HEK293 (cell line): Measurements from ENCODE around the gene TTYH2.

ENCODE experiments used
- CTCF ChIA-PET: fragments of 350-600 bp; formaldehyde crosslinking; extraction: SDS; loops from one replicate; lab custom pipeline; 2021; ENCODE audit warnings: antibody characterized with exemption; lab: Yijun Ruan, JAX
- POLR2A ChIA-PET: fragments of 300-600 bp; formaldehyde crosslinking; extraction: SDS; loops from one replicate; lab custom pipeline; 2020; ENCODE audit warnings: antibody characterized with exemption, inconsistent platforms; lab: Yijun Ruan, JAX
- H3K27ac ChIP-seq: fragments of 200-500 bp; sonication (Bioruptor generic); 2 replicates; pipeline ENCODE4 v1.5.1; 2014; ENCODE audit warnings: low read depth, low read length, control low read depth, inconsistent platforms; ENCODE audit errors: extremely low read depth
- H3K36me3 ChIP-seq, 2 experiments: fragments of 200-500 bp in 1 of 2; sonication (Bioruptor generic) in 1 of 2; 1 replicate in 1 of 2; 2 replicates in 1 of 2; pipeline ENCODE4 v1.5.1; 2014 to 2017; ENCODE audit warnings: inconsistent platforms in 2 of 2, low read length in 2 of 2; ENCODE audit not compliant: control insufficient read depth in 2 of 2, insufficient read depth in 1 of 2
- H3K4me1 ChIP-seq: fragments of 200-500 bp; sonication (Bioruptor generic); 2 replicates; pipeline ENCODE4 v1.5.1; 2014; ENCODE audit warnings: mild to moderate bottlenecking, low read length, inconsistent platforms; ENCODE audit not compliant: control insufficient read depth, insufficient read depth
- H3K4me3 ChIP-seq: 2 replicates; pipeline ENCODE4 v1.5.1; 2011; ENCODE audit warnings: low read depth, mild to moderate bottlenecking, control low read depth, low read length, moderate library complexity
- H3K9me3 ChIP-seq: fragments of 200-500 bp; sonication (Bioruptor generic); 2 replicates; pipeline ENCODE4 v1.5.1; 2014; ENCODE audit warnings: low read depth, low read length, inconsistent platforms; ENCODE audit not compliant: control insufficient read depth, insufficient read depth
- GLIS2 ChIP-seq: fragments of 450-650 bp; formaldehyde crosslinking; IDR thresholded peaks from 2 replicates; pipeline ENCODE4 v1.5.1; 2016; ENCODE audit warnings: missing biosample characterization, missing genetic modification characterization
- INSM2 ChIP-seq: fragments of 450-650 bp; formaldehyde crosslinking; IDR thresholded peaks from 2 replicates; pipeline ENCODE4 v1.5.1; 2016; ENCODE audit warnings: missing biosample characterization, missing genetic modification characterization
- KLF8 ChIP-seq: fragments of 450-650 bp; formaldehyde crosslinking; IDR thresholded peaks from 2 replicates; pipeline ENCODE4 v1.5.1; 2016; ENCODE audit warnings: missing biosample characterization, missing genetic modification characterization
- MYNN ChIP-seq: fragments of 450-650 bp; formaldehyde crosslinking; IDR thresholded peaks from 2 replicates; pipeline ENCODE4 v1.5.1; 2016; ENCODE audit warnings: missing biosample characterization, missing genetic modification characterization, borderline replicate concordance
- PRDM2 ChIP-seq: fragments of 450-650 bp; formaldehyde crosslinking; IDR thresholded peaks from 2 replicates; pipeline ENCODE4 v1.5.1; 2016; ENCODE audit warnings: missing biosample characterization, missing genetic modification characterization, borderline replicate concordance
- TCF7L2 ChIP-seq: IDR thresholded peaks from 2 replicates; pipeline ENCODE4 v1.6.1; 2011; ENCODE audit warnings: low read depth, mild to moderate bottlenecking, inconsistent platforms, low read length, moderate library complexity, borderline replicate concordance
- ZFP3 ChIP-seq: fragments of 450-650 bp; formaldehyde crosslinking; IDR thresholded peaks from 2 replicates; pipeline ENCODE4 v1.5.1; 2016; ENCODE audit warnings: low read depth, missing biosample characterization, missing genetic modification characterization
- ZNF10 ChIP-seq: fragments of 450-650 bp; formaldehyde crosslinking; IDR thresholded peaks from 2 replicates; pipeline ENCODE4 v1.5.1; 2017; ENCODE audit warnings: missing biosample characterization, missing genetic modification characterization
- ZNF121 ChIP-seq: fragments of 450-650 bp; formaldehyde crosslinking; IDR thresholded peaks from 2 replicates; pipeline ENCODE4 v1.5.1; 2016; ENCODE audit warnings: missing biosample characterization, missing genetic modification characterization
- ZNF16 ChIP-seq: fragments of 450-650 bp; formaldehyde crosslinking; IDR thresholded peaks from 2 replicates; pipeline ENCODE4 v1.5.1; 2016; ENCODE audit warnings: low read depth, missing biosample characterization, missing genetic modification characterization
- ZNF211 ChIP-seq: fragments of 450-650 bp; formaldehyde crosslinking; IDR thresholded peaks from 2 replicates; pipeline ENCODE4 v1.5.1; 2016; ENCODE audit warnings: low read depth, missing biosample characterization, missing genetic modification characterization
- ZNF248 ChIP-seq: fragments of 450-650 bp; formaldehyde crosslinking; IDR thresholded peaks from 2 replicates; pipeline ENCODE4 v1.5.1; 2017; ENCODE audit warnings: missing biosample characterization, missing genetic modification characterization
- ZNF26 ChIP-seq: fragments of 450-650 bp; formaldehyde crosslinking; IDR thresholded peaks from 2 replicates; pipeline ENCODE4 v1.5.1; 2016; ENCODE audit warnings: missing biosample characterization, missing genetic modification characterization
- ZNF501 ChIP-seq: fragments of 450-650 bp; formaldehyde crosslinking; IDR thresholded peaks from 2 replicates; pipeline ENCODE4 v1.5.1; 2016; ENCODE audit warnings: missing biosample characterization, missing genetic modification characterization
- ZNF585B ChIP-seq: fragments of 450-650 bp; formaldehyde crosslinking; IDR thresholded peaks from 2 replicates; pipeline ENCODE4 v1.5.1; 2016; ENCODE audit warnings: missing biosample characterization, missing genetic modification characterization
- ZNF639 ChIP-seq: fragments of 450-650 bp; formaldehyde crosslinking; IDR thresholded peaks from 2 replicates; pipeline ENCODE4 v1.5.1; 2016; ENCODE audit warnings: missing biosample characterization, missing genetic modification characterization
- ZNF76 ChIP-seq: fragments of 450-650 bp; formaldehyde crosslinking; IDR thresholded peaks from 2 replicates; pipeline ENCODE4; 2016; ENCODE audit warnings: low read depth, missing biosample characterization, missing genetic modification characterization, borderline replicate concordance
- ZNF776 ChIP-seq: fragments of 450-650 bp; formaldehyde crosslinking; IDR thresholded peaks from 2 replicates; pipeline ENCODE4 v1.5.0; 2017; ENCODE audit warnings: missing biosample characterization, missing genetic modification characterization, borderline replicate concordance
- ZNF792 ChIP-seq: fragments of 450-650 bp; formaldehyde crosslinking; IDR thresholded peaks from 2 replicates; pipeline ENCODE4 v1.5.1; 2016; ENCODE audit warnings: missing biosample characterization, missing genetic modification characterization
- TF ChIP-seq, protein P1 (sequence below): fragments of 450-650 bp; IDR thresholded peaks from 2 replicates; pipeline ENCODE4 v1.5.1; 2018; ENCODE audit warnings: missing biosample characterization, missing genetic modification characterization

TTYH2 gene

DNA sequence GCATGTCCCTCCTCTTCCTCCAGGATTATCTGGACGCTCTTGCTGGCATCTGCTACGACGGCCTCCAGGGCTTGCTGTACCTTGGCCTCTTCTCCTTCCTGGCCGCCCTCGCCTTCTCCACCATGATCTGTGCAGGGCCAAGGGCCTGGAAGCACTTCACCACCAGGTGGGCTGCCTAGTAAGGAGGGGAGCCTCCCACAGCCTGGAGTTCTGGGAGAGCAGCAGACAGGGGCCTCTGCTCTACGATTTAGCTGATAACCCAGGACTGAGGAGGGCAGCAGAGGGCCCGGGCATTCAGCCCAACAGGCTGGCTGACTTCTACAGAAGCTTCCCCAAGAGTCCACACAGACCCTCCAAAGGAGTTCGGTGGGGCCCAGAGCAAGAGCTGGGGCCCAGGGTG, 38.8 kb downstream of the TTYH2 start (continued):
- no peak for TF ChIP-seq PRDM2
- TF ChIP-seq ZNF776 (tag by site-specific recombination), result no peak

GRCh38 chr17:74253036-74253435, 39.7 kb downstream of the TTYH2 start:
- Histone ChIP-seq H3K9me3 (no peaks in the 10 kb centered on the region), H3K4me3 (no peak overlapping the region), H3K27ac (no peak overlapping the region), H3K36me3 (no peaks in the 10 kb centered on the region; a peak in 1 of 3 replicates), H3K4me1 (no peaks in the 10 kb centered on the region)
- POLR2A ChIA-PET, result no interaction called here
- TF ChIP-seq ZNF248 (tag by site-specific recombination), result no peak
- no peak for TF ChIP-seq ZNF76 (tag by site-specific recombination)
- TF ChIP-seq ZFP3, result no peak
- TF ChIP-seq ZNF26 (tag by site-specific recombination), result no peak
- TF ChIP-seq TCF7L2, result no peak
- TF ChIP-seq ZNF639 (tag by site-specific recombination), result no peak
- TF ChIP-seq GLIS2 (tag by site-specific recombination), result no peak
- TF ChIP-seq ZNF16, result no peak
- TF ChIP-seq ZNF211, result no peak
- no peak for TF ChIP-seq ZNF121
- no peak for TF ChIP-seq ZNF792 (tag by site-specific recombination)
- TF ChIP-seq, protein P1, sequence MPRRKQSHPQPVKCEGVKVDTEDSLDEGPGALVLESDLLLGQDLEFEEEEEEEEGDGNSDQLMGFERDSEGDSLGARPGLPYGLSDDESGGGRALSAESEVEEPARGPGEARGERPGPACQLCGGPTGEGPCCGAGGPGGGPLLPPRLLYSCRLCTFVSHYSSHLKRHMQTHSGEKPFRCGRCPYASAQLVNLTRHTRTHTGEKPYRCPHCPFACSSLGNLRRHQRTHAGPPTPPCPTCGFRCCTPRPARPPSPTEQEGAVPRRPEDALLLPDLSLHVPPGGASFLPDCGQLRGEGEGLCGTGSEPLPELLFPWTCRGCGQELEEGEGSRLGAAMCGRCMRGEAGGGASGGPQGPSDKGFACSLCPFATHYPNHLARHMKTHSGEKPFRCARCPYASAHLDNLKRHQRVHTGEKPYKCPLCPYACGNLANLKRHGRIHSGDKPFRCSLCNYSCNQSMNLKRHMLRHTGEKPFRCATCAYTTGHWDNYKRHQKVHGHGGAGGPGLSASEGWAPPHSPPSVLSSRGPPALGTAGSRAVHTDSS, result no peak
- TF ChIP-seq ZNF585B (tag by site-specific recombination), result no peak
- no peak for TF ChIP-seq KLF8 (tag by site-specific recombination)
- TF ChIP-seq MYNN (tag by site-specific recombination), result no peak
- TF ChIP-seq INSM2, result no peak
- TF ChIP-seq ZNF10 (tag by site-specific recombination), result no peak
- no peak for TF ChIP-seq ZNF501 (tag by site-specific recombination)
- CTCF ChIA-PET, result interaction anchor here (0.7 kb wide), 1 partner anchor 16 kb away, joined by 4 read pairs; no protein-coding TSS in a partner anchor
